K562 (cell line): ENCODE measurements around the gene TRPC4AP. TPM values are rescaled to one million over a fixed set of nuclear protein-coding genes. Genes with fewer than 3 reads are reported as not detected.

Source experiments
- ATAC-seq: fragments of 200-7000 bp; cut with Tn5 transposase; 3 replicates; pipeline ENCODE4 v1.9.1; 2020; ENCODE audit warnings: moderate library complexity
- BruUV-seq: library from RNA; stranded (reverse); fragments of 400-500 nt; replicated peaks from 2 replicates; lab custom pipeline; 2021; lab: Mats Ljungman, UMichigan
- CTCF ChIA-PET: fragments of 300-600 bp; formaldehyde crosslinking; extraction: SDS; loops from one replicate; lab custom pipeline; 2021; ENCODE audit warnings: low intra/inter-chr PET ratio; lab: Yijun Ruan, JAX
- POLR2A ChIA-PET: fragments of 300-600, 350-650 bp; sonication (Branson Sonifier 250); formaldehyde crosslinking; extraction: SDS; loops from one replicate; lab custom pipeline; 2021; ENCODE audit warnings: antibody characterized with exemption, inconsistent platforms; lab: Yijun Ruan, JAX
- DNase-seq, 4 experiments: peaks; one replicate each; pipeline versions ENCODE4 v3.0.0 to v3.0.0-alpha.2; 2011 to 2018; ENCODE audit warnings: low spot score in 3 of 4, mixed read lengths in 3 of 4; ENCODE audit errors: extremely low read depth in 1 of 4
- FAIRE-seq: peaks from 2 replicates; lab custom pipeline; 2011; peaks lifted over from hg19 to GRCh38; lab: Jason Lieb, UNC
- H2AFZ ChIP-seq: 2 replicates; pipeline ENCODE4 v1.6.0; 2011; ENCODE audit warnings: low read depth, low read length, control low read depth, inconsistent platforms
- H3K27ac ChIP-seq: fragments of 200-600 bp; 3 replicates; pipeline ENCODE4 v1.8.0; 2011; ENCODE audit warnings: low read depth, mild to moderate bottlenecking, control low read depth, inconsistent platforms, low read length, moderate library complexity, mixed read lengths; ENCODE audit errors: extremely low read depth
- H3K27me3 ChIP-seq, 2 experiments: fragments of 300-600 bp in 1 of 2; 2 replicates in 1 of 2; 3 replicates in 1 of 2; pipeline versions ENCODE4 v1.6.0 to v1.8.0; 2011; ENCODE audit warnings: inconsistent platforms in 2 of 2, low read length in 2 of 2, mild to moderate bottlenecking in 1 of 2, mixed read lengths in 1 of 2, moderate library complexity in 1 of 2; ENCODE audit not compliant: control insufficient read depth in 2 of 2, insufficient read depth in 2 of 2
- H3K36me3 ChIP-seq: fragments of 300-600 bp; 3 replicates; pipeline ENCODE4 v1.8.0; 2011; ENCODE audit warnings: mild to moderate bottlenecking, low read length, inconsistent platforms; ENCODE audit not compliant: control insufficient read depth, insufficient read depth
- H3K4me1 ChIP-seq, 2 experiments: fragments of 200-600 bp in 1 of 2; replicated peaks in 1 of 2; 2 replicates in 1 of 2; 3 replicates in 1 of 2; pipeline versions ENCODE4 v1.5.1 to v1.8.0; 2011; ENCODE audit warnings: inconsistent platforms in 2 of 2, low read length in 2 of 2, mild to moderate bottlenecking in 1 of 2, mixed read lengths in 1 of 2, moderate library complexity in 1 of 2; ENCODE audit not compliant: control insufficient read depth in 2 of 2, insufficient read depth in 2 of 2
- H3K4me2 ChIP-seq: 2 replicates; pipeline ENCODE4 v1.6.1; 2011; ENCODE audit warnings: low read length, control low read depth, inconsistent platforms, mixed read lengths; ENCODE audit not compliant: insufficient read depth
- H3K4me3 ChIP-seq: fragments of 200-600 bp; sonication (generic), shearing (Covaris generic); 2 replicates; pipeline ENCODE4 v1.5.1; 2016; ENCODE audit warnings: control low read depth, inconsistent platforms
- H3K79me2 ChIP-seq: fragments of 200-600 bp; 3 replicates; pipeline ENCODE4 v1.8.0; 2011; ENCODE audit warnings: low read length, inconsistent platforms; ENCODE audit not compliant: control insufficient read depth, insufficient read depth
- H3K9ac ChIP-seq, 2 experiments: 2 replicates each; pipeline versions ENCODE4 v1.6.0 to v1.6.1; 2011; ENCODE audit warnings: low read depth in 2 of 2, low read length in 2 of 2, control low read depth in 1 of 2, inconsistent platforms in 1 of 2, mild to moderate bottlenecking in 1 of 2, mixed read lengths in 1 of 2; ENCODE audit not compliant: insufficient read depth in 1 of 2
- H3K9me1 ChIP-seq: one replicate; pipeline ENCODE4 v1.6.0; 2011; ENCODE audit warnings: inconsistent platforms, mild to moderate bottlenecking, low read length, moderate library complexity; ENCODE audit not compliant: control insufficient read depth, insufficient read depth
- H3K9me3 ChIP-seq: replicated peaks from 2 replicates; pipeline ENCODE4 v1.5.1; 2011; ENCODE audit warnings: low read depth, low read length, inconsistent platforms; ENCODE audit not compliant: control insufficient read depth, insufficient read depth
- H4K20me1 ChIP-seq: replicated peaks from 2 replicates; pipeline ENCODE4 v1.6.1; 2011; ENCODE audit warnings: low read length, inconsistent platforms, mixed read lengths; ENCODE audit not compliant: control insufficient read depth, insufficient read depth
- CCAR2 ChIP-seq: fragments of 200-400 bp; formaldehyde crosslinking; IDR thresholded peaks from 2 replicates; pipeline ENCODE4 v1.6.1; 2017; ENCODE audit warnings: mild to moderate bottlenecking, low read depth, low read length
- DACH1 ChIP-seq: fragments of 450-650 bp; IDR thresholded peaks from 2 replicates; pipeline ENCODE4 v1.6.1; 2018; ENCODE audit not compliant: partially characterized antibody
- EHMT2 ChIP-seq: fragments of 450-650 bp; IDR thresholded peaks from 2 replicates; pipeline ENCODE4 v1.6.1; 2018; ENCODE audit warnings: antibody characterized with exemption
- FOXA1 ChIP-seq: fragments of 450-650 bp; IDR thresholded peaks from 2 replicates; pipeline ENCODE4 v1.6.1; 2016; ENCODE audit warnings: mild to moderate bottlenecking, borderline replicate concordance
- FOXP1 ChIP-seq: sonication (generic); formaldehyde crosslinking; IDR thresholded peaks from 2 replicates; pipeline ENCODE4 v1.8.0; 2022; ENCODE audit warnings: mild to moderate bottlenecking, missing genetic modification reagents
- MAZ ChIP-seq, 2 experiments: fragments of 450-650 bp in 1 of 2; sonication (generic) in 1 of 2; formaldehyde crosslinking; IDR thresholded peaks in 1 of 2; conservative IDR thresholded peaks in 1 of 2; 2 replicates each; pipeline versions ENCODE4 v1.4.0 to v1.5.0; 2020; ENCODE audit warnings: mild to moderate bottlenecking in 1 of 2, missing genetic modification reagents in 1 of 2
- MCM3 ChIP-seq: fragments of 450-650 bp; IDR thresholded peaks from 2 replicates; pipeline ENCODE4 v1.6.1; 2016
- SLC30A9 ChIP-seq: fragments of 250-450 bp; sonication (Bioruptor Pico); IDR thresholded peaks from 2 replicates; pipeline ENCODE4 v1.8.0; 2022; ENCODE audit warnings: mild to moderate bottlenecking, moderate library complexity
- ZFP36 ChIP-seq: fragments of 150-350 bp; IDR thresholded peaks from 2 replicates; pipeline ENCODE4 v1.6.1; 2018; ENCODE audit warnings: low read length, low read depth; ENCODE audit not compliant: partially characterized antibody
- ZNF347 ChIP-seq: fragments of 450-650 bp; formaldehyde crosslinking; IDR thresholded peaks from 2 replicates; pipeline ENCODE4 v1.4.0; 2020; ENCODE audit warnings: low read depth, mild to moderate bottlenecking, moderate library complexity
- ZNF354B ChIP-seq: fragments of 250-450 bp; sonication (Bioruptor Pico); IDR thresholded peaks from 2 replicates; pipeline ENCODE4 v1.4.0; 2020
- ZNF707 ChIP-seq: fragments of 250-450 bp; sonication (Bioruptor Pico); conservative IDR thresholded peaks from 2 replicates; pipeline ENCODE4 v1.8.0; 2022; ENCODE audit warnings: inconsistent platforms, mild to moderate bottlenecking, moderate library complexity
- ZNF785 ChIP-seq: fragments of 250-450 bp; sonication (Bioruptor Pico); IDR thresholded peaks from 2 replicates; pipeline ENCODE4 v1.4.0; 2020; ENCODE audit warnings: mild to moderate bottlenecking
- WGBS: fragments of 100-300 bp; shearing (Covaris generic); methylation state at CpG from one replicate; pipeline ENCODE4 v1.1.6; 2016; ENCODE audit warnings: low coverage, mixed read lengths; ENCODE audit not compliant: insufficient coverage; ENCODE audit errors: missing lambda C conversion rate; 5-methylcytosine and 5-hydroxymethylcytosine counted together
- in situ Hi-C: fragments of 300-500 bp; cut with MboI; formaldehyde crosslinking; loops from 4 replicates; pipeline ENCODE4 v1.15.0; 2018; ENCODE audit warnings: inconsistent platforms, mixed read lengths
- intact Hi-C: fragments of 100-400 bp; cut with micrococcal nuclease; formaldehyde crosslinking; loops from 2 replicates; pipeline ENCODE4 v1.14.2; 2022
- polyA plus RNA-seq, 8 experiments: library from polyadenylated mRNA; depleted of rRNA in 4 of 8; stranded (reverse) in 5 of 8; unstranded in 3 of 8; fragments of >200 nt; fragmentation: Nextera tagmentation in 2 of 8; fragmentation: Illumina TruSeq in 1 of 8; extraction: Ambion mirVana in 2 of 8; extraction: Trizol in 1 of 8; gene quantifications; 2 replicates each; pipeline versions ENCODE4 v1.2.1 to v1.2.3, GENCODE V29; 2011 to 2014; ENCODE audit warnings: inconsistent platforms in 1 of 8, missing spikeins in 1 of 8
- total RNA-seq, 7 experiments: library from RNA; depleted of rRNA in 6 of 7; stranded (reverse); fragments of >200 nt in 6 of 7; fragmentation: Illumina TruSeq in 2 of 7; extraction: Trizol in 2 of 7; gene quantifications; 2 replicates each; pipeline versions ENCODE4 v1.2.1 to v1.2.3, GENCODE V29; 2011 to 2021; ENCODE audit warnings: low replicate concordance in 1 of 7
- TF ChIP-seq, protein P1 (sequence below), 2 experiments: IDR thresholded peaks in 1 of 2; conservative IDR thresholded peaks in 1 of 2; 2 replicates each; pipeline ENCODE4 v1.6.1; 2016; ENCODE audit warnings: low read depth in 2 of 2, mild to moderate bottlenecking in 1 of 2, missing compliant biosample characterization in 1 of 2, missing genetic modification characterization in 1 of 2, moderate library complexity in 1 of 2
- TF ChIP-seq, protein P2 (sequence below): sonication (generic); formaldehyde crosslinking; IDR thresholded peaks from 2 replicates; pipeline ENCODE4 v1.8.1; 2023; ENCODE audit warnings: mild to moderate bottlenecking, missing genetic modification reagents
- TF ChIP-seq, protein P3 (sequence below): IDR thresholded peaks from 2 replicates; pipeline ENCODE4 v1.6.1; 2011; ENCODE audit not compliant: insufficient read length; ENCODE audit errors: extremely low read depth

TRPC4AP gene
- total and polyA plus RNA-seq, 9 of the 15 experiments (the other 6 are each of a cell fraction or from before 2014, with no cell fraction given), result 2.3 to 70.3 (median 33.3) TPM

DNA sequence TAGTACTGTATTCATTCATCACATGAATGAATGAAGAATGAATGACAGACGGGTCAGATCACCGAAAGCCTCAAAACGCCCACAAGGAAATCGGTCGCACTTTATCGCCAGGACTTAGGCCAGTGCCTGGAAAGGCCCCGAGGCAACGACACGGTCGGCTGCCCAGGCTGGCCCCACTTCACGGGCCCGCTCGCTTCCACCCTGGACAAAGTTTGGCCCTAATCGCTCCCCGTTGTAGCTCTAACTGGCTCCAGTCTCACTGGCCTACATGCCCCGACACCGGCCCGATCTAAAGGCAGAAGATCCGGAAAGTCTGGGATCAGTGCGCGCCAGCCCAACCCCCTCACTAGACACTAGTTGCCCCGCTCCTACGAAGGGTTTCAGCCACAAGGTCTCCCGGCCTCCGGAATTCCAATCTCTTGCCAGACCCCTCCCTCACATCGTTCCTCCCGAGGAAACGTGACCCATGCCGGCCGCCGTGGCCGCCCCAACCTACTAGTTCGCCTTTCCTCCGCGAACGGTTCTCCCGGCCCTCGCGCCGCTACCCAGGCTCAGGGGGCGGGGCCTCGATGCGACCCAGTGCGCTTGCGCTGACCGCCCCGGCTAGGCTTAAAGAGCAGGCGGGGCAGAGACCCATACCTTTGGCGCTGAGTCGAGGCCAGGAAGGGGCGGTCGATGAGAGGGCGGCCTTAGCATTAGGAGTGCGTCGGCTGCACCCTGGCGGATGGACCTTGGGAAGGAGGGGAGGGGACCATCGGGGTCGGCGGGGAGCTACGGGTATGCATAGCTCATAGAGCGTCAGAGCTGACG, 137.2 kb downstream of the TRPC4AP start, which contains the start of the genes GSS and MYH7B:
Gene GSS, minus strand, starts transcription at position 576 of the 810 bp plus-strand sequence. CDS start 3,954 bp downstream, outside the sequence.
Gene MYH7B, plus strand, starts transcription at position 638 of the 810 bp plus-strand sequence. CDS start 22,138 bp downstream, outside the sequence.
- DNase-seq, result peak; percentile 97 to 99 (median 98)
- H3K9me3 ChIP-seq, result no peaks in the 10 kb centered on the region
- intact Hi-C loops, result loop anchor here (1.0 kb wide), 2 partner anchors 81 to 118 kb away; no protein-coding TSS in a partner anchor
- peak; percentile 89 for FAIRE-seq
- peaks cover 16 to 22% of the 10 kb centered on the region in 2 experiments; a peak in 4 of 5 replicates for H3K4me1 ChIP-seq
- in situ Hi-C loops, result loop anchor here (5.0 kb wide), 1 partner anchor 83 kb away; the partner anchor contains the start of gene GGT7
- peak within 1 kb of the TSS; percentile 86 to 98 for H3K9ac ChIP-seq
- peak within 1 kb of the TSS; percentile 98 for H2AFZ ChIP-seq
- H3K79me2 ChIP-seq, result peaks cover 23% of the 10 kb centered on the region
- H3K4me2 ChIP-seq, result peak within 1 kb of the TSS; percentile 90
- H3K27ac ChIP-seq, result peak within 1 kb of the TSS; percentile 89
- H4K20me1 ChIP-seq, result no peaks in the 10 kb centered on the region
- peak; percentile 95 for ATAC-seq
- peak within 1 kb of the TSS; percentile 55 for H3K4me3 ChIP-seq
- under 1% methylated on average over 57 of the region's 62 CpGs for WGBS
- no peaks in the 10 kb centered on the region for H3K9me1 ChIP-seq
- no peaks in the 10 kb centered on the region for H3K27me3 ChIP-seq
- ChIA-PET CTCF (interaction anchor here (1.2 to 1.9 kb wide), 2 partner anchors 81 to 643 kb away, joined by 5 read pairs; no protein-coding TSS in a partner anchor), POLR2A (interaction anchor here (0.5 to 2.8 kb wide), 14 partner anchors 9 to 787 kb away, joined by 3 to 12 read pairs (median 3); partner anchors contain the start of gene RBM39)
- peaks cover 26% of the 10 kb centered on the region for H3K36me3 ChIP-seq
- TSS peak; percentile 72 for BruUV-seq
- TF ChIP-seq CCAR2 (no peak), ZNF785 (CRISPR knock-in tag) (no peak), DACH1 (no peak), MAZ (CRISPR knock-in tag; conservative IDR thresholded peaks at IDR 0.05 in 1 of 2, IDR thresholded peaks at IDR 0.05 in 1 of 2) (peak; percentile 54 to 77; a peak in 3 of 4 replicates), SLC30A9 (CRISPR knock-in tag) (no peak), ZNF707 (no peak), ZNF347 (CRISPR knock-in tag) (no peak), FOXP1 (CRISPR knock-in tag) (peak; percentile 73; the same call in 1 of the 2 replicates), ZNF354B (CRISPR knock-in tag) (no peak), ZFP36 (no peak), FOXA1 (no peak), MCM3 (no peak), EHMT2 (no peak)
- TF ChIP-seq, protein P1, sequence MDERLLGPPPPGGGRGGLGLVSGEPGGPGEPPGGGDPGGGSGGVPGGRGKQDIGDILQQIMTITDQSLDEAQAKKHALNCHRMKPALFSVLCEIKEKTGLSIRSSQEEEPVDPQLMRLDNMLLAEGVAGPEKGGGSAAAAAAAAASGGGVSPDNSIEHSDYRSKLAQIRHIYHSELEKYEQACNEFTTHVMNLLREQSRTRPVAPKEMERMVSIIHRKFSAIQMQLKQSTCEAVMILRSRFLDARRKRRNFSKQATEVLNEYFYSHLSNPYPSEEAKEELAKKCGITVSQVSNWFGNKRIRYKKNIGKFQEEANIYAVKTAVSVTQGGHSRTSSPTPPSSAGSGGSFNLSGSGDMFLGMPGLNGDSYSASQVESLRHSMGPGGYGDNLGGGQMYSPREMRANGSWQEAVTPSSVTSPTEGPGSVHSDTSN (CRISPR knock-in tag; IDR thresholded peaks at IDR 0.05; ENCODE audit: low read depth), result no peak
- TF ChIP-seq, protein P1 (tag; conservative IDR thresholded peaks at IDR 0.05; ENCODE audit: low read depth), result no peak
- TF ChIP-seq, protein P2, sequence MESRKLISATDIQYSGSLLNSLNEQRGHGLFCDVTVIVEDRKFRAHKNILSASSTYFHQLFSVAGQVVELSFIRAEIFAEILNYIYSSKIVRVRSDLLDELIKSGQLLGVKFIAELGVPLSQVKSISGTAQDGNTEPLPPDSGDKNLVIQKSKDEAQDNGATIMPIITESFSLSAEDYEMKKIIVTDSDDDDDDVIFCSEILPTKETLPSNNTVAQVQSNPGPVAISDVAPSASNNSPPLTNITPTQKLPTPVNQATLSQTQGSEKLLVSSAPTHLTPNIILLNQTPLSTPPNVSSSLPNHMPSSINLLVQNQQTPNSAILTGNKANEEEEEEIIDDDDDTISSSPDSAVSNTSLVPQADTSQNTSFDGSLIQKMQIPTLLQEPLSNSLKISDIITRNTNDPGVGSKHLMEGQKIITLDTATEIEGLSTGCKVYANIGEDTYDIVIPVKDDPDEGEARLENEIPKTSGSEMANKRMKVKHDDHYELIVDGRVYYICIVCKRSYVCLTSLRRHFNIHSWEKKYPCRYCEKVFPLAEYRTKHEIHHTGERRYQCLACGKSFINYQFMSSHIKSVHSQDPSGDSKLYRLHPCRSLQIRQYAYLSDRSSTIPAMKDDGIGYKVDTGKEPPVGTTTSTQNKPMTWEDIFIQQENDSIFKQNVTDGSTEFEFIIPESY (CRISPR knock-in tag), result no peak
- TF ChIP-seq, protein P3, sequence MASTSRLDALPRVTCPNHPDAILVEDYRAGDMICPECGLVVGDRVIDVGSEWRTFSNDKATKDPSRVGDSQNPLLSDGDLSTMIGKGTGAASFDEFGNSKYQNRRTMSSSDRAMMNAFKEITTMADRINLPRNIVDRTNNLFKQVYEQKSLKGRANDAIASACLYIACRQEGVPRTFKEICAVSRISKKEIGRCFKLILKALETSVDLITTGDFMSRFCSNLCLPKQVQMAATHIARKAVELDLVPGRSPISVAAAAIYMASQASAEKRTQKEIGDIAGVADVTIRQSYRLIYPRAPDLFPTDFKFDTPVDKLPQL, result no peak
